MM.1S (cell line): ENCODE results near the gene ATP6V1B1.

Experiments used
- EZH2 ChIP-seq: fragments of 300-600 bp; sonication (generic); optimal IDR thresholded peaks from 2 replicates; pipeline ENCODE3; 2017; ENCODE audit warnings: low read depth, mild to moderate bottlenecking, antibody characterized with exemption, low read length, mixed read lengths
- TF ChIP-seq, protein P1 (sequence below): fragments of 300-600 bp; sonication (generic); IDR thresholded peaks from 2 replicates; pipeline ENCODE4 v1.5.1; 2016; ENCODE audit warnings: antibody characterized with exemption, low read length, mixed read lengths

DNA sequence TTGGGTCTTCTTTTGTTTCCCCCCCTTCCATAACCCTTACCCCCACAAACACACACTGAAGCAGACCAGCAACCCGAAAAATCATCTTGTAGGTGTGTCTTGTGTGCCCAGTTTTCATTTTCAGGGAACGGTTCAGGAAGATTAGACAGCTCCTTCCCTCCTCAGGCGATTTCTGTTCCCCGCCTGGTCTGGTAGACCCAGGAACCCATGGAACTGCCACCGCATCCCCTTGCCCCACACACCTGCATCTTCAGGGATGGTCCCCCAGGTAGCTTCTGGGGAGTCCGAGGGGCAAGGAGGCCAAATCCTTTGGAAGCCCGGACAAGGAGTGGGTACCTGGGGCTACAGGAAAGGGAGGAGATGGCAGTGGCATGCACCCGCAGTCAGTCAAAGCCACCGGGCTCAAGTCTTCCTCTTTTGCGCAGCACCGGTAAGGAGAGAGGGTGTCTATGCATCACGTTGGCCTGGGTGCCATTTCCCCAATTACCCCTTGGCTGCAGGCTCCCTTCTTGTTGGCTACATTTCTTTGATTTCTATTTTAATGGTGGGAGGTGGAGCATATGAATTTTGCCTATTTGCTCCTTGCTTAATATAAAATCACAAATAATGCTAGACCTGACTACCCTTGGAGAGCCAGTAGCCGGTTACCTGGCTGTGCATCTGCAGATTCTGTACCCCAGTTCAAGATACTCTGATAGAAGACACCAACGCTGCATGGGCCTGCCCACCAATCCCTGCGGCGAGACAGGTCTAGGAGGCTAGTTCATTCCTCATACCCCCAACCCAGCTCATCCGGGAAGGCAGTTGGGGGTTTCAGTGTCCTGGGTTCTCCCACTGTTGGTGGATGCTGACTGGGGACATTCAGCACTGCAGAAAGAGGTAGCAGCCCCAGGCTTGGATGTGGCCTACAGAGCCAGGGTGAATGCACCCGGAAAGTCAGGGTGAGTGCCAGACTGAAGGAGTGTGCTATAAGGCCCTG, 30.0 kb upstream of the ATP6V1B1 start:
- TF ChIP-seq EZH2 = no peak
- TF ChIP-seq, protein P1, sequence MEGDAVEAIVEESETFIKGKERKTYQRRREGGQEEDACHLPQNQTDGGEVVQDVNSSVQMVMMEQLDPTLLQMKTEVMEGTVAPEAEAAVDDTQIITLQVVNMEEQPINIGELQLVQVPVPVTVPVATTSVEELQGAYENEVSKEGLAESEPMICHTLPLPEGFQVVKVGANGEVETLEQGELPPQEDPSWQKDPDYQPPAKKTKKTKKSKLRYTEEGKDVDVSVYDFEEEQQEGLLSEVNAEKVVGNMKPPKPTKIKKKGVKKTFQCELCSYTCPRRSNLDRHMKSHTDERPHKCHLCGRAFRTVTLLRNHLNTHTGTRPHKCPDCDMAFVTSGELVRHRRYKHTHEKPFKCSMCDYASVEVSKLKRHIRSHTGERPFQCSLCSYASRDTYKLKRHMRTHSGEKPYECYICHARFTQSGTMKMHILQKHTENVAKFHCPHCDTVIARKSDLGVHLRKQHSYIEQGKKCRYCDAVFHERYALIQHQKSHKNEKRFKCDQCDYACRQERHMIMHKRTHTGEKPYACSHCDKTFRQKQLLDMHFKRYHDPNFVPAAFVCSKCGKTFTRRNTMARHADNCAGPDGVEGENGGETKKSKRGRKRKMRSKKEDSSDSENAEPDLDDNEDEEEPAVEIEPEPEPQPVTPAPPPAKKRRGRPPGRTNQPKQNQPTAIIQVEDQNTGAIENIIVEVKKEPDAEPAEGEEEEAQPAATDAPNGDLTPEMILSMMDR = no peak
